C4-2B (cell line): ENCODE results near the gene RAB24.

Experiments used
- H3K27ac ChIP-seq: fragments of 450-650 bp; 2 replicates; pipeline ENCODE4 v1.5.1; 2017
- ZFX ChIP-seq: fragments of 450-650 bp; IDR thresholded peaks from 2 replicates; pipeline ENCODE4 v1.6.1; 2017
- TF ChIP-seq, protein P1 (sequence below): fragments of 450-650 bp; conservative IDR thresholded peaks from 2 replicates; pipeline ENCODE4 v1.5.1; 2017; ENCODE audit warnings: mild to moderate bottlenecking

RAB24 gene

DNA sequence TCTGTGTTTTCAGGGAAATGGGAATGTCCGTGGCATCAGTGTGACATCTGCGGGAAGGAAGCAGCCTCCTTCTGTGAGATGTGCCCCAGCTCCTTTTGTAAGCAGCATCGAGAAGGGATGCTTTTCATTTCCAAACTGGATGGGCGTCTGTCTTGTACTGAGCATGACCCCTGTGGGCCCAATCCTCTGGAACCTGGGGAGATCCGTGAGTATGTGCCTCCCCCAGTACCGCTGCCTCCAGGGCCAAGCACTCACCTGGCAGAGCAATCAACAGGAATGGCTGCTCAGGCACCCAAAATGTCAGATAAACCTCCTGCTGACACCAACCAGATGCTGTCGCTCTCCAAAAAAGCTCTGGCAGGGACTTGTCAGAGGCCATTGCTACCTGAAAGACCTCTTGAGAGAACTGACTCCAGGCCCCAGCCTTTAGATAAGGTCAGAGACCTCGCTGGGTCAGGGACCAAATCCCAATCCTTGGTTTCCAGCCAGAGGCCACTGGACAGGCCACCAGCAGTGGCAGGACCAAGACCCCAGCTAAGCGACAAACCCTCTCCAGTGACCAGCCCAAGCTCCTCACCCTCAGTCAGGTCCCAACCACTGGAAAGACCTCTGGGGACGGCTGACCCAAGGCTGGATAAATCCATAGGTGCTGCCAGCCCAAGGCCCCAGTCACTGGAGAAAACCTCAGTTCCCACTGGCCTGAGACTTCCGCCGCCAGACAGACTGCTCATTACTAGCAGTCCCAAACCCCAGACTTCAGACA lies 9.5 kb downstream of the RAB24 start:
- TF ChIP-seq ZFX = no peak
- TF ChIP-seq, protein P1, sequence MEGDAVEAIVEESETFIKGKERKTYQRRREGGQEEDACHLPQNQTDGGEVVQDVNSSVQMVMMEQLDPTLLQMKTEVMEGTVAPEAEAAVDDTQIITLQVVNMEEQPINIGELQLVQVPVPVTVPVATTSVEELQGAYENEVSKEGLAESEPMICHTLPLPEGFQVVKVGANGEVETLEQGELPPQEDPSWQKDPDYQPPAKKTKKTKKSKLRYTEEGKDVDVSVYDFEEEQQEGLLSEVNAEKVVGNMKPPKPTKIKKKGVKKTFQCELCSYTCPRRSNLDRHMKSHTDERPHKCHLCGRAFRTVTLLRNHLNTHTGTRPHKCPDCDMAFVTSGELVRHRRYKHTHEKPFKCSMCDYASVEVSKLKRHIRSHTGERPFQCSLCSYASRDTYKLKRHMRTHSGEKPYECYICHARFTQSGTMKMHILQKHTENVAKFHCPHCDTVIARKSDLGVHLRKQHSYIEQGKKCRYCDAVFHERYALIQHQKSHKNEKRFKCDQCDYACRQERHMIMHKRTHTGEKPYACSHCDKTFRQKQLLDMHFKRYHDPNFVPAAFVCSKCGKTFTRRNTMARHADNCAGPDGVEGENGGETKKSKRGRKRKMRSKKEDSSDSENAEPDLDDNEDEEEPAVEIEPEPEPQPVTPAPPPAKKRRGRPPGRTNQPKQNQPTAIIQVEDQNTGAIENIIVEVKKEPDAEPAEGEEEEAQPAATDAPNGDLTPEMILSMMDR = no peak
- H3K27ac ChIP-seq = no peak overlapping the region

DNA sequence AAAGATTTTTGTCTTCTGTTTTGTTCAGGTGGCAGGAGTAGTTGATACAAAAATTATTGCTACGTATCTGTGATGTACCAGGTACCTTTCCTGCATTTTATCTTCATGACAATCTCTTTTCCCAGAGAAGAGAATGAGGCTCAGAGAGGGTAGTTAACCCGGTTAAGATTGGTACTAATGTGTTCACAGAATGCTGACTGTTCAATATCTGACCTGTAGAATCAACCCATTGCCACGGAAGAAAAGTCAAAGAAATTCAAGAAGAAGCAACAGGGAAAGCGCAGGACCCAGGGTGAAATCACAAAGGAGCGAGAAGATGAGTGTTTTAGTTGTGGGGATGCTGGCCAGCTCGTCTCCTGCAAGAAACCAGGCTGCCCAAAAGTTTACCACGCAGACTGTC lies 11.8 kb downstream of the RAB24 start:
- TF ChIP-seq, protein P1 = no peak
- no peak for TF ChIP-seq ZFX
- no peak overlapping the region for H3K27ac ChIP-seq

GRCh38 chr5:177290816-177291596 lies 12.5 kb downstream of the RAB24 start:
- TF ChIP-seq, protein P1 = no peak
- TF ChIP-seq ZFX = no peak
- no peak overlapping the region for H3K27ac ChIP-seq

GRCh38 chr5:177288191-177288590 lies 15.3 kb downstream of the RAB24 start:
- no peak for TF ChIP-seq ZFX
- TF ChIP-seq, protein P1 = no peak
- H3K27ac ChIP-seq = no peak overlapping the region

- no peak for TF ChIP-seq ZFX
- TF ChIP-seq, protein P1 = no peak
These were observed 26.6 kb downstream of the RAB24 start for GRCh38 chr5:177276886-177277285.

GRCh38 chr5:177275883-177276282 lies 27.6 kb downstream of the RAB24 start:
- no peak overlapping the region for H3K27ac ChIP-seq
- TF ChIP-seq, protein P1 = no peak
- TF ChIP-seq ZFX = no peak

More at GRCh38 chr5:177276886-177277285, 26.6 kb downstream of the RAB24 start:
- no peak overlapping the region for H3K27ac ChIP-seq

- TF ChIP-seq ZFX = no peak
- TF ChIP-seq, protein P1 = no peak
- no peak overlapping the region for H3K27ac ChIP-seq
These were observed 32.4 kb downstream of the RAB24 start for GRCh38 chr5:177271113-177271512.
